Lower lobe of right lung (tissue), 2 donors: Measurements from ENCODE around the gene CCK. TPM values are rescaled to one million over a fixed set of nuclear protein-coding genes. Genes with fewer than 3 reads are reported as not detected.

Experiments used
- ATAC-seq, 2 donors: fragments of 200-7000 bp; cut with Tn5 transposase; one replicate each; pipeline ENCODE4 v1.9.1; 2020 to 2022; ENCODE audit warnings: mild to moderate bottlenecking in 2 of 2, moderate library complexity in 2 of 2
- DNase-seq: peaks from one replicate; pipeline ENCODE4 v3.0.0-alpha.2; 2020
- H3K27ac ChIP-seq: fragments of 200-600 bp; one replicate; pipeline ENCODE4 v1.8.0; 2022
- H3K27me3 ChIP-seq: fragments of 200-600 bp; one replicate; pipeline ENCODE4 v1.8.0; 2022; ENCODE audit warnings: low read depth
- H3K36me3 ChIP-seq: fragments of 200-600 bp; one replicate; pipeline ENCODE4 v1.8.0; 2022; ENCODE audit warnings: mild to moderate bottlenecking
- H3K4me1 ChIP-seq: fragments of 200-600 bp; one replicate; pipeline ENCODE4 v1.8.0; 2022
- H3K4me3 ChIP-seq: fragments of 200-600 bp; one replicate; pipeline ENCODE4 v1.8.0; 2022; ENCODE audit warnings: mild to moderate bottlenecking
- H3K9me3 ChIP-seq: fragments of 200-600 bp; one replicate; pipeline ENCODE4 v1.8.0; 2022
- intact Hi-C: fragments of 100-400 bp; cut with DNase I; formaldehyde crosslinking; loops from one replicate; pipeline ENCODE4 v1.11.0; 2022
- total RNA-seq: library from RNA; stranded (reverse); fragmentation: NEBNext Ultra II Directional; extraction: Animal tissue kit (Norgen Biotek cat#: 25700); gene quantifications from one replicate; pipeline ENCODE4 v1.2.1, GENCODE V29; 2021
- TF ChIP-seq, protein P1 (sequence below): fragments of 200-600 bp; IDR thresholded peaks from one replicate; pipeline ENCODE4 v1.8.0; 2022; ENCODE audit warnings: antibody characterized with exemption, mild to moderate bottlenecking
- donor health status: DM: no; HTN: yes; CAD: no; lungs with severe emphysema.

The CCK gene
- total RNA-seq, 1 donor from 2014 or later, result not detected

DNA sequence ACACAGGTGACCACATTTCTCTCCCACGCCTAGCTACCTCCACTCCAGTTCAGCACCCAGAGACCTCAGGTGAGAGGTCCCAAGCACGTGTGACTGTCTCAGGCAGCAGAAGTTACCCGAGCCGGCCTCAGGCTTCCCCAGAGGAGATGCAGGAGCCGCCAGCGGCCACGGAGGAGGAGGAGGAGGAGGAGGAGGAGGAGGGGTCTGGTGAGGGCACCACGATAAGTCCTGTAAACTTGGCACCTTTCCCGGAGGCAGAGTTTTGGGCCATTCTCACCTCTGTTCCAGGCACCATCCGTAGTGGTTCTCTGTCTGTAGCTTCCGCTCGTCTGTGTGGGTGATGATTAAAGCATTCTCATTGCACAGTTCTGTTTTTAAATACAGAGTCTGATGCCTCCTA is 56.1 kb downstream of the CCK start:
- ATAC-seq, result no peak
- DNase-seq, result no peak
- Histone ChIP-seq H3K4me1 (peaks cover 17% of the 10 kb centered on the region), H3K9me3 (no peaks in the 10 kb centered on the region), H3K27ac (no peak overlapping the region), H3K36me3 (peaks cover 83% of the 10 kb centered on the region), H3K4me3 (no peak overlapping the region), H3K27me3 (no peaks in the 10 kb centered on the region)
- intact Hi-C loops, result no loop called here
- TF ChIP-seq, protein P1, sequence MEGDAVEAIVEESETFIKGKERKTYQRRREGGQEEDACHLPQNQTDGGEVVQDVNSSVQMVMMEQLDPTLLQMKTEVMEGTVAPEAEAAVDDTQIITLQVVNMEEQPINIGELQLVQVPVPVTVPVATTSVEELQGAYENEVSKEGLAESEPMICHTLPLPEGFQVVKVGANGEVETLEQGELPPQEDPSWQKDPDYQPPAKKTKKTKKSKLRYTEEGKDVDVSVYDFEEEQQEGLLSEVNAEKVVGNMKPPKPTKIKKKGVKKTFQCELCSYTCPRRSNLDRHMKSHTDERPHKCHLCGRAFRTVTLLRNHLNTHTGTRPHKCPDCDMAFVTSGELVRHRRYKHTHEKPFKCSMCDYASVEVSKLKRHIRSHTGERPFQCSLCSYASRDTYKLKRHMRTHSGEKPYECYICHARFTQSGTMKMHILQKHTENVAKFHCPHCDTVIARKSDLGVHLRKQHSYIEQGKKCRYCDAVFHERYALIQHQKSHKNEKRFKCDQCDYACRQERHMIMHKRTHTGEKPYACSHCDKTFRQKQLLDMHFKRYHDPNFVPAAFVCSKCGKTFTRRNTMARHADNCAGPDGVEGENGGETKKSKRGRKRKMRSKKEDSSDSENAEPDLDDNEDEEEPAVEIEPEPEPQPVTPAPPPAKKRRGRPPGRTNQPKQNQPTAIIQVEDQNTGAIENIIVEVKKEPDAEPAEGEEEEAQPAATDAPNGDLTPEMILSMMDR, result no peak

Other genes starting within 250 kb of the CCK start
- 50.6 TPM for gene TRAK1, start 174.8 kb downstream of the CCK start, total RNA-seq
- not detected for gene LYZL4, start 144.4 kb upstream of the CCK start, total RNA-seq
- gene VIPR1, start 236.5 kb upstream of the CCK start, total RNA-seq, result 212 TPM